ENCODE measurements around the gene TM9SF4. TPM values are rescaled to one million over a fixed set of nuclear protein-coding genes. Genes with fewer than 3 reads are reported as not detected.

Gene TM9SF4
- total RNA-seq, 1 donor from 2014 or later: 106 TPM

DNA sequence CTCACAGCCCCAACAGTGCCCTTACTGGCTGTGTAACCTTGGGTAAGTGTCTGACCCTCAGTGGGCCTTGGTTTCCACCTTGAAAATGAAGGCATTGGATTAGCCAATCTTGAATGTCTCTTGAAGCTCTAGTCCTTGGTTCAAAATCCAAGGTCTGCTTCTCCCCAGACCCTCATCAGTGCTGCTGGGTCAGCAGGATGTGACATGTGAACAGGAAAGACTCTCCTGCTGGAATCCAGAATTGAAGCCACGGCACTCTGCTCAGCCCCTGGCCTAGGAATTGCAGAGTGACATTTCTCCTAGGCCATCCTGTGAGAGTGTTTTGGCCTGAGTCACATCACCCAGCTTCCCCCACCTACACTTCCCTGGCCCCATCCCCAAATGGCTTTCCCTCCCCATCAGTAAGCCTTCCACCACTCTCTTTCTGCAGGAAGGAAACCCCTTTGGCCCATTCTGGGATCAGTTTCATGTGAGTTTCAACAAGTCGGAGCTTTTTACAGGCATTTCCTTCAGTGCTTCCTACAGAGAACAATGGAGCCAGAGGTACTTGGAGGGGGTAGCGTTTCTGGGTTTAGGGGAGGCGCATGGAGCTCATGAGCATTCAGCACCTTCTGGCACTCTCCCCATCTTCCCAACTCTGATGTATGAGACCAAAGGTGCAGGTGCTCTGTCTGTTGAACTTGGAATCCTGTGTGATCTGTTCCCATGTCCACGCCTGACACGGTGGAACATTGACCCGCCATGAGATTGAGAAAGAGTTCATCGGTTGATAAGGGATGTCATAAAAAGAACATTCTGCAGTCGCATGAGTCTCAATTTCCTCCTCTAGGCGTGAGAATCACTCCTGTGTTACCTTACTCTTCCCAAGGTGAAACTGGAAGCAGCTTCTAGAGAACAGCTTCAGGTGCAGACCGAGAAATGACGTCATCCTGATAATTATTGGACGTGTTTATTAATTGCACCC, 106.9 kb downstream of the TM9SF4 start:
- Mint-ChIP-seq H3K9me3 (ENCODE audit: unreplicated experiment) (no peaks in the 10 kb centered on the region), H3K27me3 (ENCODE audit: unreplicated experiment) (no peaks in the 10 kb centered on the region), H3K27ac (ENCODE audit: unreplicated experiment) (no peak overlapping the region), H3K36me3 (ENCODE audit: unreplicated experiment) (peaks cover 5% of the 10 kb centered on the region), H3K4me1 (ENCODE audit: low read depth, unreplicated experiment) (no peaks in the 10 kb centered on the region), H3K4me3 (ENCODE audit: unreplicated experiment) (no peak overlapping the region)
- DNase-seq: no peak
- TF ChIP-seq, protein P1, sequence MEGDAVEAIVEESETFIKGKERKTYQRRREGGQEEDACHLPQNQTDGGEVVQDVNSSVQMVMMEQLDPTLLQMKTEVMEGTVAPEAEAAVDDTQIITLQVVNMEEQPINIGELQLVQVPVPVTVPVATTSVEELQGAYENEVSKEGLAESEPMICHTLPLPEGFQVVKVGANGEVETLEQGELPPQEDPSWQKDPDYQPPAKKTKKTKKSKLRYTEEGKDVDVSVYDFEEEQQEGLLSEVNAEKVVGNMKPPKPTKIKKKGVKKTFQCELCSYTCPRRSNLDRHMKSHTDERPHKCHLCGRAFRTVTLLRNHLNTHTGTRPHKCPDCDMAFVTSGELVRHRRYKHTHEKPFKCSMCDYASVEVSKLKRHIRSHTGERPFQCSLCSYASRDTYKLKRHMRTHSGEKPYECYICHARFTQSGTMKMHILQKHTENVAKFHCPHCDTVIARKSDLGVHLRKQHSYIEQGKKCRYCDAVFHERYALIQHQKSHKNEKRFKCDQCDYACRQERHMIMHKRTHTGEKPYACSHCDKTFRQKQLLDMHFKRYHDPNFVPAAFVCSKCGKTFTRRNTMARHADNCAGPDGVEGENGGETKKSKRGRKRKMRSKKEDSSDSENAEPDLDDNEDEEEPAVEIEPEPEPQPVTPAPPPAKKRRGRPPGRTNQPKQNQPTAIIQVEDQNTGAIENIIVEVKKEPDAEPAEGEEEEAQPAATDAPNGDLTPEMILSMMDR (IDR thresholded peaks at IDR 0.05; ENCODE audit: partially characterized antibody, unreplicated experiment): no peak

Other genes with a start within 250 kb of the TM9SF4 start
- 19.3 TPM for gene DUSP15, start 239.2 kb upstream of the TM9SF4 start, total RNA-seq (ENCODE audit: unreplicated experiment)
- gene TTLL9, start 239.1 kb upstream of the TM9SF4 start, total RNA-seq (ENCODE audit: unreplicated experiment): 1.5 TPM
- gene PDRG1, start 157.7 kb upstream of the TM9SF4 start, total RNA-seq (ENCODE audit: unreplicated experiment): 69.5 TPM
- 284 TPM for gene XKR7, start 141.6 kb upstream of the TM9SF4 start, total RNA-seq (ENCODE audit: unreplicated experiment)
- gene CCM2L, start 99.3 kb upstream of the TM9SF4 start, total RNA-seq (ENCODE audit: unreplicated experiment): 6.3 TPM
- gene HCK, start 57.5 kb upstream of the TM9SF4 start, total RNA-seq (ENCODE audit: unreplicated experiment): 0.78 TPM
- 34.9 TPM for gene PLAGL2, start 98.0 kb downstream of the TM9SF4 start, total RNA-seq (ENCODE audit: unreplicated experiment)
- gene POFUT1, start 98.2 kb downstream of the TM9SF4 start, total RNA-seq (ENCODE audit: unreplicated experiment): 29.5 TPM
- 55.3 TPM for gene KIF3B, start 167.9 kb downstream of the TM9SF4 start, total RNA-seq (ENCODE audit: unreplicated experiment)
- 85.1 TPM for gene ASXL1, start 248.6 kb downstream of the TM9SF4 start, total RNA-seq (ENCODE audit: unreplicated experiment)

Measured in glutamatergic neuron (in vitro differentiated cells).